IMR-90 (cell line): ENCODE data around the gene TMEM200A. TPM values are rescaled to one million over a fixed set of nuclear protein-coding genes. Genes with fewer than 3 reads are reported as not detected.

ENCODE experiments used
- ATAC-seq: fragments of 200-7000 bp; cut with Tn5 transposase; 2 replicates; pipeline ENCODE4 v1.9.1; 2020; ENCODE audit warnings: low read depth, mild to moderate bottlenecking, moderate library complexity
- BruUV-seq: library from RNA; stranded (reverse); fragments of 400-500 nt; replicated peaks from 2 replicates; lab custom pipeline; 2021; lab: Mats Ljungman, UMichigan
- CTCF ChIA-PET: fragments of 300-600 bp; formaldehyde crosslinking; extraction: SDS; loops from one replicate; lab custom pipeline; 2021; ENCODE audit warnings: antibody characterized with exemption; lab: Yijun Ruan, JAX
- POLR2A ChIA-PET: fragments of 300-600 bp; sonication (Branson Sonifier 250); formaldehyde crosslinking; loops from one replicate; lab custom pipeline; 2022; ENCODE audit warnings: antibody characterized with exemption; ENCODE audit not compliant: unreplicated experiment; lab: Charles Lee
- DNase-seq: peaks from one replicate; pipeline ENCODE4 v3.0.0; 2013
- H2AFZ ChIP-seq: replicated peaks from 2 replicates; pipeline ENCODE3; 2013; ENCODE audit warnings: low read length, mild to moderate bottlenecking; ENCODE audit not compliant: poor library complexity
- H2AK5ac ChIP-seq: 2 replicates; pipeline ENCODE4 v1.6.1; 2013; ENCODE audit warnings: low read depth, low read length, inconsistent platforms
- H2AK9ac ChIP-seq: replicated peaks from 2 replicates; pipeline ENCODE3; 2013; ENCODE audit warnings: mild to moderate bottlenecking, low read depth, low read length, moderate library complexity; ENCODE audit not compliant: poor library complexity
- H2BK120ac ChIP-seq: 2 replicates; pipeline ENCODE4 v1.6.1; 2013; ENCODE audit warnings: low read depth, low read length, inconsistent platforms
- H2BK15ac ChIP-seq: 3 replicates; pipeline ENCODE4 v1.6.1; 2013; ENCODE audit warnings: low read depth, low read length, inconsistent platforms
- H2BK20ac ChIP-seq: 2 replicates; pipeline ENCODE4 v1.6.1; 2013; ENCODE audit warnings: low read depth, mild to moderate bottlenecking, inconsistent platforms, low read length, moderate library complexity
- H2BK5ac ChIP-seq: 2 replicates; pipeline ENCODE4 v1.6.1; 2013; ENCODE audit warnings: mild to moderate bottlenecking, low read depth, low read length, inconsistent platforms; ENCODE audit not compliant: poor library complexity, severe bottlenecking
- H3K14ac ChIP-seq: replicated peaks from 2 replicates; pipeline ENCODE4 v1.6.1; 2013; ENCODE audit warnings: low read depth, low read length, inconsistent platforms
- H3K18ac ChIP-seq: 2 replicates; pipeline ENCODE4 v1.6.1; 2013; ENCODE audit warnings: low read depth, low read length, control low read depth
- H3K23ac ChIP-seq: 2 replicates; pipeline ENCODE4 v1.6.1; 2013; ENCODE audit warnings: low read depth, low read length, inconsistent platforms
- H3K27ac ChIP-seq: 2 replicates; pipeline ENCODE4 v1.5.1; 2013; ENCODE audit warnings: mild to moderate bottlenecking, control low read depth, low read length; ENCODE audit not compliant: insufficient read depth
- H3K27me3 ChIP-seq: 2 replicates; pipeline ENCODE4 v1.6.1; 2013; ENCODE audit warnings: low read length; ENCODE audit not compliant: control insufficient read depth, insufficient read depth
- H3K36me3 ChIP-seq: 2 replicates; pipeline ENCODE4 v1.6.1; 2013; ENCODE audit warnings: low read length, mixed read lengths; ENCODE audit not compliant: control insufficient read depth, insufficient read depth
- H3K4ac ChIP-seq: 2 replicates; pipeline ENCODE4 v1.6.1; 2013; ENCODE audit warnings: low read depth, low read length, inconsistent platforms
- H3K4me1 ChIP-seq: 2 replicates; pipeline ENCODE4 v1.6.1; 2013; ENCODE audit warnings: low read length, mixed read lengths; ENCODE audit not compliant: control insufficient read depth, insufficient read depth
- H3K4me2 ChIP-seq: 2 replicates; pipeline ENCODE4 v1.6.1; 2013; ENCODE audit warnings: low read depth, mild to moderate bottlenecking, control low read depth, low read length, moderate library complexity
- H3K4me3 ChIP-seq: 2 replicates; pipeline ENCODE4 v1.5.1; 2013; ENCODE audit warnings: low read depth, mild to moderate bottlenecking, control low read depth, low read length, moderate library complexity; ENCODE audit not compliant: insufficient read depth
- H3K56ac ChIP-seq: 2 replicates; pipeline ENCODE4 v1.6.1; 2013; ENCODE audit warnings: low read length, inconsistent platforms; ENCODE audit not compliant: insufficient read depth; ENCODE audit errors: extremely low read depth
- H3K79me1 ChIP-seq, 2 experiments: 2 replicates each; pipeline ENCODE4 v1.6.1; 2013; ENCODE audit warnings: low read length in 2 of 2, inconsistent platforms in 1 of 2, low read depth in 1 of 2
- H3K9ac ChIP-seq: 2 replicates; pipeline ENCODE4 v1.6.1; 2013; ENCODE audit warnings: low read depth, low read length, control low read depth
- H3K9me1 ChIP-seq: 2 replicates; pipeline ENCODE4 v1.6.1; 2013; ENCODE audit warnings: low read length, inconsistent platforms; ENCODE audit not compliant: insufficient read depth
- H3K9me3 ChIP-seq: 2 replicates; pipeline ENCODE4 v1.6.1; 2013; ENCODE audit warnings: low read length; ENCODE audit not compliant: control insufficient read depth, insufficient read depth
- H4K20me1 ChIP-seq: 2 replicates; pipeline ENCODE4 v1.6.1; 2013; ENCODE audit warnings: low read length, inconsistent platforms; ENCODE audit not compliant: insufficient read depth
- H4K5ac ChIP-seq: 2 replicates; pipeline ENCODE4 v1.6.1; 2013; ENCODE audit warnings: mild to moderate bottlenecking, low read depth, low read length, control low read depth
- H4K8ac ChIP-seq, 2 experiments: 2 replicates each; pipeline ENCODE4 v1.6.1; 2013; ENCODE audit warnings: low read depth in 2 of 2, low read length in 2 of 2, control low read depth in 1 of 2, inconsistent platforms in 1 of 2
- H4K91ac ChIP-seq: 2 replicates; pipeline ENCODE4 v1.6.1; 2013; ENCODE audit warnings: low read depth, low read length, inconsistent platforms; ENCODE audit not compliant: insufficient read depth
- MXI1 ChIP-seq: IDR thresholded peaks from 2 replicates; pipeline ENCODE4 v1.6.1; 2012; ENCODE audit warnings: low read depth, mild to moderate bottlenecking, low read length, moderate library complexity, borderline replicate concordance
- RAD21 ChIP-seq: IDR thresholded peaks from 2 replicates; pipeline ENCODE4 v1.6.1; 2012; ENCODE audit warnings: low read length, improper control_type of control experiment
- WGBS, 2 experiments: methylation state at CpG; one replicate each; pipeline versions ENCODE4 v1.1.5 to v1.1.7; 2013; ENCODE audit warnings: missing lambda C conversion rate in 2 of 2; ENCODE audit not compliant: insufficient read length in 1 of 2; ENCODE audit errors: extremely low coverage in 2 of 2; 5-methylcytosine and 5-hydroxymethylcytosine counted together
- dilution Hi-C: fragments of 300-500 bp; cut with HindIII; formaldehyde crosslinking; loops from one replicate; pipeline ENCODE4 v1.14.3; 2018; ENCODE audit warnings: low sequenced_read_pairs; ENCODE audit not compliant: unreplicated experiment
- in situ Hi-C: fragments of 300-500 bp; cut with MboI; formaldehyde crosslinking; loops from 3 replicates; pipeline ENCODE4 v1.14.3; 2019; ENCODE audit warnings: low sequenced_read_pairs, inconsistent platforms, mixed read lengths
- intact Hi-C: fragments of 100-400 bp; cut with micrococcal nuclease; formaldehyde crosslinking; loops from 2 replicates; pipeline ENCODE4 v1.10.0; 2022
- polyA plus RNA-seq, 3 experiments: library from polyadenylated mRNA; depleted of rRNA; stranded (reverse); fragments of >200 nt; gene quantifications; 2 replicates each; pipeline ENCODE4 v1.2.3, GENCODE V29; 2012; ENCODE audit warnings: low replicate concordance in 1 of 3
- total RNA-seq: library from RNA; depleted of rRNA; stranded (reverse); fragments of >200 nt; gene quantifications from 2 replicates; pipeline ENCODE4 v1.2.3, GENCODE V29; 2012
- TF ChIP-seq, protein P1 (sequence below): fragments of 150-350 bp; IDR thresholded peaks from 2 replicates; pipeline ENCODE4 v1.6.1; 2016; ENCODE audit warnings: low read depth, mild to moderate bottlenecking, low read length, moderate library complexity, borderline replicate concordance

Gene TMEM200A
- total and polyA plus RNA-seq, 2 of the 4 experiments (the other 2 are of a cell fraction) = 22.8 to 37.1 TPM

DNA sequence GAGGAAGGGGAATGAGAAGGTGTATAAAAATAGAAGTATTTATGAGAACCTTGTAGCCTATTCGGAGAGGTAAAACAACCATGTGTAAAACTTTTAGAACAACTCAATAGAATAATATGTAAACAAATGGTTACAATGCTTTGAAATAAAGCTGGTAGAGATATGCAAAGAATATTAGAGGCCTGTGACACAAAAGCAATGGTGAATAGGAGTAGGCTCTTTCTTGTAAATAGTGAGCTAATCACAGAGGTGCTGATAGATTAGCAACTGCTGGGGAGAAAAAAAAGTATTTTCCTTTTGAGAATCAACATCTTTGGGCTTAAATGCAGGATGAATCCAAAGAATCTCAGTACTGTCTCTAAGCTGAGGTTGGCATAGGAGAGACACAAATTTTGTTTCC lies 7.0 kb downstream of the TMEM200A start:
- DNase-seq (peak; percentile 58), ATAC-seq (peak; percentile 69)
- H2AK5ac ChIP-seq = no peak overlapping the region; the same call in 1 of the 2 replicates
- in situ Hi-C loops (no loop called here), dilution Hi-C loops (no loop called here), intact Hi-C loops (no loop called here)
- H3K79me1 ChIP-seq = peaks cover 8 to 60% of the 10 kb centered on the region in 2 experiments; a peak in 3 of 4 replicates
- H4K5ac ChIP-seq = peak overlapping the region; percentile 68; the same call in 1 of the 2 replicates
- H2BK120ac ChIP-seq = no peak overlapping the region
- H3K36me3 ChIP-seq = peaks cover 2% of the 10 kb centered on the region; the same call in 1 of the 2 replicates
- no peak for TF ChIP-seq RAD21
- no peak for TF ChIP-seq MXI1
- TF ChIP-seq, protein P1, sequence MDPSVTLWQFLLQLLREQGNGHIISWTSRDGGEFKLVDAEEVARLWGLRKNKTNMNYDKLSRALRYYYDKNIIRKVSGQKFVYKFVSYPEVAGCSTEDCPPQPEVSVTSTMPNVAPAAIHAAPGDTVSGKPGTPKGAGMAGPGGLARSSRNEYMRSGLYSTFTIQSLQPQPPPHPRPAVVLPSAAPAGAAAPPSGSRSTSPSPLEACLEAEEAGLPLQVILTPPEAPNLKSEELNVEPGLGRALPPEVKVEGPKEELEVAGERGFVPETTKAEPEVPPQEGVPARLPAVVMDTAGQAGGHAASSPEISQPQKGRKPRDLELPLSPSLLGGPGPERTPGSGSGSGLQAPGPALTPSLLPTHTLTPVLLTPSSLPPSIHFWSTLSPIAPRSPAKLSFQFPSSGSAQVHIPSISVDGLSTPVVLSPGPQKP = no peak
- POLR2A ChIA-PET = no interaction called here
- no peak overlapping the region for H4K91ac ChIP-seq
- peak overlapping the region; percentile 91 for H2BK5ac ChIP-seq
- H2AFZ ChIP-seq = no peak overlapping the region
- peak overlapping the region; percentile 88; the same call in 1 of the 2 replicates for H3K18ac ChIP-seq
- no TSS peak for BruUV-seq
- H2BK15ac ChIP-seq = no peak overlapping the region
- H4K20me1 ChIP-seq = peaks cover 6% of the 10 kb centered on the region; the same call in 1 of the 2 replicates
- WGBS, 2 experiments = no CpG with 5 or more reads among the region's 1 CpG
- peaks cover 20% of the 10 kb centered on the region for H3K4me1 ChIP-seq
- no peak overlapping the region for H3K14ac ChIP-seq
- H2BK20ac ChIP-seq = peak overlapping the region; percentile 57; the same call in 1 of the 2 replicates
- H3K4ac ChIP-seq = no peak overlapping the region; the same call in 1 of the 2 replicates
- H3K4me2 ChIP-seq = peak overlapping the region; percentile 80; the same call in 1 of the 2 replicates
- CTCF ChIA-PET = no interaction called here
- H3K27me3 ChIP-seq = no peaks in the 10 kb centered on the region
- H4K8ac ChIP-seq = peak overlapping the region in 1 of 2 experiments; percentile 20; a peak in 1 of 4 replicates
- no peak overlapping the region for H2AK9ac ChIP-seq
- no peaks in the 10 kb centered on the region for H3K9me3 ChIP-seq
- no peak overlapping the region for H3K9ac ChIP-seq
- H3K23ac ChIP-seq = no peak overlapping the region
- peak overlapping the region; percentile 25; the same call in 1 of the 2 replicates for H3K27ac ChIP-seq
- no peak overlapping the region for H3K4me3 ChIP-seq
- H3K56ac ChIP-seq = no peak overlapping the region
- peaks cover 5% of the 10 kb centered on the region for H3K9me1 ChIP-seq
